GM12878 (cell line): Measurements from ENCODE around the gene CHAT. TPM values are rescaled to one million over a fixed set of nuclear protein-coding genes. Genes with fewer than 3 reads are reported as not detected.

Source experiments
- CBFB ChIP-seq: IDR thresholded peaks from 2 replicates; pipeline ENCODE4 v1.6.1; 2016; ENCODE audit warnings: antibody characterized with exemption, low read depth
- CHD4 ChIP-seq: fragments of 200-600 bp; sonication (generic); IDR thresholded peaks from 2 replicates; pipeline ENCODE4 v1.6.1; 2016; ENCODE audit warnings: mild to moderate bottlenecking
- FOXM1 ChIP-seq: IDR thresholded peaks from 2 replicates; pipeline ENCODE4 v1.6.1; 2012; ENCODE audit warnings: low read depth, mild to moderate bottlenecking, inconsistent platforms, low read length, moderate library complexity
- HDAC2 ChIP-seq: fragments of 200-600 bp; sonication (generic); IDR thresholded peaks from 2 replicates; pipeline ENCODE4 v1.6.1; 2017
- JUND ChIP-seq: IDR thresholded peaks from 2 replicates; pipeline ENCODE4 v1.6.1; 2012; ENCODE audit warnings: low read depth, mild to moderate bottlenecking, low read length, improper control_type of control experiment, moderate library complexity
- MYC ChIP-seq: IDR thresholded peaks from 2 replicates; pipeline ENCODE4 v1.6.1; 2011; ENCODE audit warnings: mild to moderate bottlenecking, low read length, moderate library complexity, inconsistent platforms; ENCODE audit not compliant: insufficient read depth, insufficient replicate concordance, insufficient read length, severe bottlenecking
- NFYB ChIP-seq: IDR thresholded peaks from 2 replicates; pipeline ENCODE4 v1.6.1; 2011; ENCODE audit warnings: low read depth, mild to moderate bottlenecking, low read length, improper control_type of control experiment, moderate library complexity; ENCODE audit not compliant: insufficient read depth
- PKNOX1 ChIP-seq: fragments of 450-650 bp; IDR thresholded peaks from 2 replicates; pipeline ENCODE4 v1.6.1; 2016; ENCODE audit warnings: mild to moderate bottlenecking
- SMAD5 ChIP-seq: IDR thresholded peaks from 2 replicates; pipeline ENCODE4 v1.6.1; 2016; ENCODE audit warnings: antibody characterized with exemption, low read depth
- WRNIP1 ChIP-seq: IDR thresholded peaks from 2 replicates; pipeline ENCODE4 v1.6.1; 2011; ENCODE audit warnings: low read depth, low read length, improper control_type of control experiment, borderline replicate concordance
- ZSCAN29 ChIP-seq: fragments of 450-650 bp; IDR thresholded peaks from 2 replicates; pipeline ENCODE4 v1.6.1; 2017; ENCODE audit warnings: mild to moderate bottlenecking, moderate library complexity
- polyA plus RNA-seq, 11 experiments: library from polyadenylated mRNA; depleted of rRNA in 4 of 11; unstranded in 6 of 11; stranded (reverse) in 5 of 11; fragments of >200 nt; fragmentation: Nextera tagmentation in 4 of 11; fragmentation: Illumina TruSeq in 1 of 11; extraction: Ambion mirVana in 4 of 11; extraction: Trizol in 1 of 11; gene quantifications; 1 replicate in 1 of 11; 2 replicates in 10 of 11; pipeline versions ENCODE4 v1.2.1 to v1.2.3, GENCODE V29; 2011 to 2016; ENCODE audit warnings: inconsistent platforms in 2 of 11, missing spikeins in 2 of 11, low read depth in 1 of 11
- total RNA-seq, 4 experiments: library from RNA; depleted of rRNA in 3 of 4; stranded (reverse); fragments of >200 nt in 3 of 4; fragmentation: Illumina TruSeq in 1 of 4; extraction: Trizol in 1 of 4; gene quantifications; 2 replicates each; pipeline versions ENCODE4 v1.2.1 to v1.2.3, GENCODE V29; 2013 to 2021

Gene CHAT
- total and polyA plus RNA-seq, 10 of the 15 experiments (the other 5 are each of a cell fraction or from before 2014, with no cell fraction given), result not detected

GRCh38 chr10:49613165-49613881, 514 bp upstream of the CHAT start (continued):
- TF ChIP-seq PKNOX1 (no peak), MYC (no peak), WRNIP1 (no peak), JUND (no peak), ZSCAN29 (no peak), NFYB (no peak), HDAC2 (no peak), FOXM1 (no peak), CHD4 (no peak), CBFB (no peak), SMAD5 (no peak)
